ENCODE results near the gene GLRA2.
"Not testable (repeated sequence)": the region's sequence is repeated elsewhere in the genome, so short reads cannot be mapped to it uniquely, and the experiment has no call there.

GLRA2 gene

DNA sequence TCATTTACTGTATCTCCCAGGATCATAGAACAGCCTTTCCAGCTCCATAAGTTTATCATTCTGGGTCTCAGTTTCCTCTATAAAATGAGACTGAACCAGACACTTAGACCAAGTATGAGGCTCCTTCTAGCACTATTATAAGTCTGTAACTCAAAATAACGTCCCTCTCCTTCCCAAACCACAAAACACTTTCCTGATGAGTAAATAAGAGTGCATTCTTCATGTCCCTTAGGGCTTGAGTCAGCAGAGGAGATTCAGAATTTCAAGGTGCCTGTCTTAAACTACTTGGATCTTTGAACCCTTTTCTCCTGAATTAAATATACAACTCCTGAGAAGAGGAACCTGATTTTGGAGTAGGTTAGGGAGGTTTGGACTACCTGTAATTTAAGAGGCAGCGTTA, 62.6 kb downstream of the GLRA2 start:
- peak; percentile 74 for DNase-seq

DNA sequence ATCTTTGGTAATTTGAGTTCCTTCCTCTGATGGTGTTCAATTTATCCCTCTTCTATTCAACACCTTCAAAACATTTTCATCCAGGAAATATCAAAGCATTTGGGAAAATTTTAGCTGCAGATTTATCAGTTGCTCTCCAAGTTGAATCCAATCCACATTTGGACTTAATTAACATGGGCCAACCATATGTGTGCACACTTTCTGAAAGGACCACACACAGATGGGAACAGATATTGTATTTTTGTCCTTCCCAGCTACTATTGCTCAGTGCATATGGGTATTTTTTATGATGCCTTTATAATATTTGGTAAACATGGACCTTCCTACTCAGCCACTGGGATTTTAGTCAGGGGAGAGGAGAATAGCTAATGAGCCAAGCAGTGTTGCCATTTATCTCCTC, 65.2 kb downstream of the GLRA2 start:
- DNase-seq, result peak; percentile 14

DNA sequence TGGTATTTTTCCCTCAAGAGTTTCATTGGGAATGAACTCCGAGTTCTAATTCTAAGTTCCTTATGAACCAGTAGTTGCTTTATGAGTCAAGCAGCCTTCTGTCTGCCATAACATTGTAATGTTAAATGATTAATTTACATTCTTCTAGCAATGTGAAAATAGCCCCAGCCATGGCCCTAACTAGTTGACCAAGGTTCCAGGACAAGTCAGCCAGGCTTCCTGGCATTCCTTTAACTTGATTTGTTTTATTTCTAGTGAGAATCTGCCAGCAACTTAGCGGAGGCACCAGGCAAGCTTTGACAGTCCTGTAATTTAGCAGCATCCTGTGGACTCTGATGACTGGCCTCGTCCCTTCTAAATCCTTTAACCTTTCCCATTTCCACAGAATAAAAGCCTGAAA, 69.0 kb downstream of the GLRA2 start:
- peak; percentile 8 for DNase-seq

DNA sequence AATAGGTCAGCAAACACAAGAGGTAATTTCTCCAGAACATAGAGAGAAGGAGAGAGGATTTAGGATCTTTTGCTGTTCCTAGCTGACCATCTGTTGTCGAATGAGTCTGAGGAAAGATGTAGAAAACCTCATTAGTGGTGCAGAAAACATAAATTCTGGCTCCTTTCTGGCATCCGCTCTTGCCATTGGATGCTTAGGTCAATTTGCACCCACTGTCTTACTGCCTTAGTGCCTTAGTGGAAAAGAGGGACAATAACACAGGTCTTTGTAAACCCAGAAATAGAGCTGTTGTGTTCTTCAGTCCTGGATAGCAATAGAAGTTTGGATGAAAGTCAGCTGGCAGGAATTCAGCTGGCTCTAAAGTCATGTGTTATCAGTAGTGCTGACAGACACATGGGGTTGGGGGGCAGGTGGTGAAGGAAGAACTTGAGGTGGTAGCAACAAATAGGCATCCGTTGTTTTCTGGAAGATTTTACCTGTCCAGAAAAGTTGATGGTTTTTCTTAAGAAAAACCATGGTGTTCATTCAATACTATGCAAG, 78.2 kb downstream of the GLRA2 start:
- no peak for DNase-seq

DNA sequence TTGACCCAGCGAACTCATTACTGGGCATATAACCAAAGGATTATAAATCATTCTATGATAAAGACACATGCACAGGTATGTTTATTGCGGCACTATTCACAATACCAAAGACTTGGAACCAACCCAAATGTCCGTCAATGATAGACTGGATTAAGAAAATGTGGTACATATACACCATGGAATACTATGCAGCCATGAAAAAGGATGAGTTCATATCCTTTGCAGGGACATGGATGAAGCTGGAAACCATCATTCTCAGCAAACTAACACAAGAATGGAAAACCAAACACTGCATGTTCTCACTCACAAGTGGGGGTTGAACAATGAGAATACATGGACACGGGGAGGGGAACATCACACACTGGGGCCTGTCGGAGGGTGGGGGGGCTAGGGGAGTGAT, 83.1 kb downstream of the GLRA2 start:
- DNase-seq, result not testable (repeated sequence)

DNA sequence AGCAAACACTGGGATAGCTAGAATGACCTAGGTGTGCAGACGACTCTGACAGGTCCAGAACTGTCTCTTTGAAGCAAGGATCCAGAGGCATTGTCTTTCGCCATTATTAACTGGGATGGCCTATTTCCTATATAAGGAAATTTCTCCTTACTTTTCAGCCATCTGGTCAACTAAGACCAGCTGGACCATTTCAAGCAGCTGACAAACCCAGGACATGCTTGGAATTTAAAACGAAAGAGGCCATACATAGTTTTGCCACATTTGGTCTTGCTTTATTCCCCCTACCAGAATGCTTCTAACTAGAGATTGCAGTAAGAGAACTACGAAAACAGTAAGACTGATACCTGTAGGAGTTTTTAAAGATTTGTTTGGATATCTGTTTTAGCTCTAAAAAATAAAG, 87.0 kb downstream of the GLRA2 start:
- DNase-seq, result peak; percentile 60

DNA sequence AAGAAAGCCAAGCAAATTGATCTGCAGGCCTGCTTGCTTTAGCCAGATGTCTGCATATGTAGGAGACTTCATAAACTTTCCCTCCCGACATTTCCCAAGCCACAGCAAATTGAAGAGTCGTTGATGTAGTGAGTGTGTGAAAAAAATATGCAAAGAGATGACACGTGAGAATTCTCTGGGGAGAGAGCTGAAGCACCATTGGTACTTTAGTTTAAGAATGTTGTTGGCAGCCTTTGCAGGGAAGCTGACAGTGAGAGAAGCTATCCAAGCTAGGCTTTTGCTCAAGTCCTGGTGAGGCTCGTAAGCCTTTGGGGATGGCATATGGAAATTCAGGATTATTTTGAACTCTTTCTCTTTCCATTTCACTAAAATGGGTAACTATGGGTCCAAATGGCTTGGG, 87.5 kb downstream of the GLRA2 start:
- peak; percentile 91 for DNase-seq

DNA sequence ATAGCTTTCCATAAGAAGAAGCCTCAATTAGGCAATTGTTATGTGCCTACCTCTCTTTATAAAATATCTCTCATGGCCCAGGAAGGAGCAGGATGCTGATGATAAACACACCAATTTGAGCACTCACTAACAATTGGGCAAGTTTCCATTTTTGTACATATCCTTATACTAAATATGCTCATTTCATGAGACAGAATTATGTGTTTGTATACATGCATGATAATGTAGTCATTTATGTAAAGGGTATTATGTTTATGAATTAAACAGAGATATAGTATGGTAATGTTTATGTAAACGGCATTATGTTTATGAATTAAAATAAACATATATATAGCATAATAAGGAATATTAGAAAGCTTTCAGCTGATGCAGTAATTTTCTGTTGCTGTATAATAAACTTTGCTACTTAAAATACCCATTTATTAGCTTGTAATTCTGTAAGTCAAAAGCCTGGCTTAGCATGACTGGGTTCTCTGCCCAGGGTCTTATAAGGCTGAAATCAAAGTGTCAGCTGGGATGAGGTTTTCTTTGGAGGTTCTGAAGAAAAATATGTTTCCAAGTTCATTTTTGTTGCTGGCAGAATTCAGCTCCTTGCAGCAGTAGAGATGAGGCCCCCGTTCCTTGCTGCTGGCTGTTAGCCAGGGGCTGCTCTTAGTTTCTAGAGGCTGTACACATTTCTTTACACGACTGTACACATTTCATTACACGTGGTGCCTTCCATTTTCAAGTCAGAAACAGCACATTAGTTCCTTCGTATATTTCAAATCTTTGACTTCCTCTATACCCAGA, 89.0 kb downstream of the GLRA2 start:
- DNase-seq, result no peak

DNA sequence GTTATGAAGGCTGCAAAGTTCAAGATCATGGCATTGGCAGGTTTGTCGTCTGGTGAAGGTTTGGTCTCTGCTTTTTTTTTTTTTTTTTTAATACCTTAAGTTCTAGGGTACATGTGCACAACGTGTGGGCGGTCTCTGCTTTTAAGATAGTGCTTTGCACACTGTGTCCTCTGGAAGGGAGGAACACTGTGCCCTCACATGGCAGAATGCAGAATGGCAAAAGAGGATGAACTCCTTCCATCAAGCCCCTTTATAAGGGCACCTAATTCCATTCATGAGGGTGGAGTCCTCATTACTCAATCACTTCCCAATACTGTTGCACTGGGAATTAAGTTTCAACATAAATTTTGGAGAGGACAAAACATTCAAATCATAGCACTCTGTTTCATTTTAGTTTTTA, 101.4 kb downstream of the GLRA2 start:
- DNase-seq, result peak; percentile 21

DNA sequence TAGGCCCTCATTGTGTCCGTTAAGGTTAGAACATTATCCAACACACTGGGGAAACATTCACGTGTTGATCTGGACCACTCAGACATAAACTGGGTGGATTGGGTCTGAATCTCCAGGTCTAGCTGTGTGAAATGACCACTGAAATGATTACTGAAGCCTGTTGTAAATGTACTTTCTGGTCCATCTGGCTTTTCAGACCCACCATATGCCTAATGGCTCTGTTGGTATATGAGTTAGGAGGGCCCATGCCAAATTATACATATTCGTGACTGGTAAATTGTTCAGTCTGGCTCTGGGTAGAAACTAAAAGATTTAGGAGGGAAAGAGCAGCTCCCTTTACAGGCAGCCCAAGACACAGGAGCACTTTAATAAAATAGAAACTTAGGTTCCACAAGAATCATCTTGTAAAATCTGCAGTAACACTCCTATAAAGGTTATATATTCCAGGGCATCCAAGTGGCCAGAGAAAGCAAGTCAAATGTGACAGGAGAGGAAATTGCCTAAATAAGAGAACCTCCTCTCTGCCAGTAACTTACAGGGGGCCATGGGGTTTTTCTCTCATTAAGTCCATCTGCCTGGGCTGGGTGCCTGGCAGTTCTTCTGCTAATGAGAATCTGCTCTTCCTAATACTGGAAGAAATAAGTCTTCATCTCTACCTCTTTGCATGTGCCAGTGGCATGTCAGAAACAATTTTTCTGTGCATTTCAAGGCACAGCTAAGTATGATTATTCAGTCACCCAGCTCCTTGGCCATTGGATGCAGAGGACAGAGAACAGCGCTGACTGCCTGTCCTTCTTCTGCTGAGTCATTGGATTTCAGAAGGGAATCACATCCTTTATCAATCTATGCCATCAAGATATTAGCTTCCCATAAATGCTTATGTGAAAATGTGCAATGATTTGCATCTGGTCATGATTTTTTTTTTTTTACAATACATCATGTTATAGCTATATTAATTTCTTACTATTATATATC, 112.6 kb downstream of the GLRA2 start:
- no peak for DNase-seq

DNA sequence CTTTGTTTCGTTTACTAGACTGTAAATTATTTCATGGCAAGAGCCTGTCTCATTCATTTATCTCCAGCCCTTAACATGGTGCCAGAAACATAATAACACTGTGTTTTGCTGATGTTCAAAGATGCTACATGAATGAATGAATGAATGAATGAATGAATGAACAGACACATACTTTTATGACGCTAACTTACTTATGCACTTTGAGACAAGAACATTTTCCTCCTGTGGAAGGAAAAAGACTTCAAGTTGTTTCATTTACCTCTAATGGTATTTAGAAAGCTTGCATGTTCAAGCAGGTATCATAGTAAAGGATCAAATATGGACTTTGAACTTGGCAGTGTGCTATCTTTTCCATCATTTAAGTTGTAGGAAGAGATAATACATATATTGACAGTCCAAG, 131.6 kb downstream of the GLRA2 start:
- no peak for DNase-seq

DNA sequence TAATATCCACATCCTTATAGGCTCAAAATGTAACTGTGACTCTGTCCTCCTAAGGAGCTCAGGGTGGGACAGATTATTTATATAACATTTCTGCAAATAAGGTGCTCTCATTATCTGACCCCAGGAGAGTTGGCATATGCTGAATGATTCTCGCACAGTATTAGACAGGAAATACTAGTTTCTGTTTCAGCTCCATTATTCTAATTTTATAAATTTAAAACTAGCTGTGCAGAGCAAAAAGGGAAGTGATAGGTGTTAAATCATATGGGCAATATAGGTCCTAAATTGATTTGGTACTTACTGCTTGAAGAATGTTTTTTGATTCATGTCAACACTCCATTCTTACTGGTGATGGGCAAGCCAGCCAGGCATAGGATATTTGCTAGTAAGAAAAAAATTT, 141.5 kb downstream of the GLRA2 start:
- DNase-seq, result no peak

DNA sequence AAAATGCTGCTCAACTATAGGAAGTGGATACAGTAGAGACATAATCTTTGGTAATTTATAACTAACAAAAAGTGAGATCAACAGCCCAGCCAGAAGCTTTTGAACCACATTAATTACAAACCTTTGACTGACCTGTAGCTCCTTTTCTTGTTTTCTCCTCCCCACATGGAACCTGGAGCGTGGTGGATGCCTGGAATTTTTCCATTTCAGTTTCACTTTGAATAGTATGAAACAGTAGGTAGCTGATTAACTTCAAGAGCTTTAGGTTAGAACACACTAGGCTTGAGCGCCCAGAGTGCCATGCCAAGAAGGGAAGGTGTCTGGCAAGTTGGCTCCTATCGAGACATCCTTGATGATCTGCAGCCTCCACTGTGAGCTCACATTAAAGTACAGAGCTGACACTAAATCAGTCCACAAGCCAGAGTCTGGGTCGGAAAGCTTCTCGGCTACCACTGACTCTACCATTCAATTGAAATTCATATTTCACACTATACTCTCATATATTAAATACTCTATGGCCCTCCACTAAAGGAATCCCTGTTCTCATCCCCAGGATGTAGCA, 143.4 kb downstream of the GLRA2 start:
- DNase-seq, result no peak

DNA sequence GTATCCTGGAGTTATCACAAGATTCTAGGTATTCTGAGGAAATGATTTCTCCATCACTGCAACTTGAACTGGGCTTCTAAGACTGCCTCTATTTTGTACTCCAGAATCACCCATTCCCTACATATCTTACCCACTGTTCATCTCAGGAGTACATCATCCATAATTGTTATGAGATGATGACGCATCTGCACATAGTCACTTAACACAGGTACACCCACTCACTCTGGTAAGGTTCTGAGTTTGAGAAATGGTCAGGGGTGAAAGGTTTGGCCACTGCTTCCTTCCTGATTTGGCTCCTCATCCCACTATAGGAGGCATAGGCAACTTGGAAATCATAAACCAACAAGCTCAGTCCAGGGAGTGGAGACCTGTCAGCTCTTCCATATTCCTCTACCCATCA, 143.9 kb downstream of the GLRA2 start:
- no peak for DNase-seq

DNA sequence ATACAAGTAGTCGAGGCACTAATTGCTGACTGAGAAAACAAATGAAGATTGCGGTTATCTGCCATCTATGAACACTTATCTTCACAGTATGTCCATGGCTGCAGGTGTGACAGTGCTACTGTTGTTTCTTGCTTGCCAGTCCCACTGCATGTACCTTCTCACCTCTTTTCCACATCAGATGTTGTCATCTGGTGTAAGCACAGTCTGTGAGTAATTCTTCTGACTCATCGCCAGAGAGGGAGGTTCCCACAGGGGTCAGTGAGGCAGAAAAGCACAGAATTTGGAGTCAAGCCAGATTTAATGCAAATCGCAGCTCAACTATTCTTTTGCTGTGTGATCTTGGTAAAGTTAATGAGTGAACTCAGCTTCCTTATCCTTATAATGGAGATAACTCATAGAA, 144.4 kb downstream of the GLRA2 start:
- DNase-seq, result peak; percentile 84

DNA sequence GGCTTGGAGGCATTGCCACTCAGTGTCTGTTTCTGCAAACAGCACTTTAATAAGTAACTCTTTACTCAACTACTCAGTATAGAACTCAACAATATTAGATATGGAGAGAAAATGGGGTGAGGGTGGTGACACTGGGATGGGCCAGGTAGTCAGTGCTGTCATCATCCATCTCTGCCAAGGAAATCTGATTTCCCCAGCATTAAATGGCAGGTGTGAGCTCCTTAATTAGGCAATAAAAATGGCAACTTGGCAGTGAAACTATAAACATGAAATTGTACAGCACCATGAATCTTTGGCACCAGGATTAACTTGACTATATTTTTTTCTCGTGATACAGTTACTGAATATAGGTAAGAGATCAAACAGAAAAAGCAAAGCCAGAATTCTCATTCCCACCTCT, 146.2 kb downstream of the GLRA2 start:
- DNase-seq, result no peak

DNA sequence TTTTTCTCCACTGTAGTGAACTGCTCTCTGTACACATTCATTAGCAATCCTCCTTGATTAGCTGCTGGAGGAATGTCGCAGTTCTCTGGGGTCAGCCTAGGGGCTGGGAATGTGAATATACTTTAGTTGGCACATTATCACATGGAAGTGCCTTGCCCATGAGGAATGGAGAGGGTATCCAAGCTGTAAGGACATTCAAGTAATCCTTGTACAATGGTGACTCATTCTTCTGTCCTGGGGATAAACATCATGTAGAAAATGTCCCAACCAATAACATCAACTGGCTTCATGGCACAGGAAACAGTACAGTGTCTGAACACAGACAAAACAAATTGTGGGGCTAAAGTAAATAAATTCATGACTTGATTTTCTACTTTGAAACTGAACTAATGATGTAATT, 147.1 kb downstream of the GLRA2 start:
- peak; percentile 2 for DNase-seq

DNA sequence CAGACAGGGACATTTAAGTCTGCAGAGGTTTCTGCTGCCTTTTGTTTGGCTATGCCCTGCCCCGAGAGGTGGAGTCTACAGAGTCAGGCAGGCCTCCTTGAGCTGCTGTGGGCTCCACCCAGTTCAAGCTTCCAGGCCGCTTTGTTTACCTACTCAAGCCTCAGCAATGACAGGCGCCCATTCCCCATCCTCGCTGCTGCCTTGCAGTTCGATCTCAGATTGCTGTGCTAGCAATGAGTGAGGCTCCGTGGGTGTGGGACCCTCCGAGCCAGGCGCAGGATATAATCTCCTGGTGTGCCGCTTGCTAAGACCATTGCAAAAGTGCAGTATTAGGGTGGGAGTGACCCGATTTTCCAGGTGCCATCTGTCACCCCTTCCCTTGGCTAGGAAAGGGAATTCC, 159.0 kb downstream of the GLRA2 start:
- DNase-seq, result not testable (repeated sequence)

DNA sequence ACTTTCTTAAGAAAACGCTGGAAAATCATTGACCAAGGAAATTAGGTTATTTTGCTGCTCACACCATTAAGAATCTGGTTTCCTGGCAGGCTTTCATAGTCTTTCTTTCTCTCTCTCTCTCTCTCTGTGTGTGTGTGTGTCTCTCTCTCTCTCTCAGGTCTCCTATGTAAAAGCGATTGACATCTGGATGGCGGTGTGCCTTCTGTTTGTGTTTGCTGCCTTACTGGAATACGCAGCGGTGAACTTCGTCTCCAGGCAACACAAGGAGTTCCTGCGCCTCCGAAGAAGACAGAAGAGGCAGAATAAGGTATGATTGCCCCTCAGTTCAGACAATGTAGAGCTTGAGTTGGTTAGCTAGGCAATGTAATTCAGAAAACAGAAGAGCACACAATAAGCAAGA, 161.2 kb downstream of the GLRA2 start:
- no peak for DNase-seq

DNA sequence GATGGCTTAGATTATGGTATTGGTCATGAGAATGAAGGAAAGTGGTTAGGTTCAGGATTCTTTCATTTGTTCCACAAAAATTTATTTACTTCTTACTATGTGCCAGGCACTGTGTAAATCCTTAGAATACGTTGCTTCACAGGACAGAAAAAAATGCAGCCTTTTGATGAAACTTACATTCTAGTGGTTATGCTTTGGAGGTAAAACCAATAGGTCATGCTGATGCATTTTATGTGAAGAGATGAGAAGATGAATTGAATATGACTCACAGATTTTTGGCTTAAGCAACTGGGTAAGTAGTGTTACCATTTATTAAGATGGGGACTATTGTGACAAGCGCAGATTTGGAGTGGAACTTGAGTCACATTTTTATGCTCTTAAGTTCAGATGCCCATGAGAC, 165.3 kb downstream of the GLRA2 start:
- peak; percentile 49 for DNase-seq

DNA sequence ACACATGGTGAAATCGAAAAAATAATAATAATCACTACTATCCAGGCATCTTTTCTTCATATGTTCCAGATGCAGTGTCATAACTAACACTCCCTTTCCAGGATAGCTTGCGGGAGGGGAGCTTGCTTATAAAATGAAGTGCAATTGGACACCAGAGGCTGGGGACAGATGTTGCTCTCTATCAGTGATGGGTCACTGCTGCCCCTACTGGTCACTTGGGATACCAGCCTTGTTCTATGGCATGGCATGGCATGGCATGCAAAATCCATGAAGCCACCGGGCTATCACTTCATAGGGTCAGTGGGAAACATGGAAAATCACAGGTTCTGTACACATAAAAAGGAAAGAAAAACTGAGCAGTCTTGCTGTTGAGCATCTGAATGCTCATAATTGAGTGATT, 168.1 kb downstream of the GLRA2 start:
- peak; percentile 9 for DNase-seq

DNA sequence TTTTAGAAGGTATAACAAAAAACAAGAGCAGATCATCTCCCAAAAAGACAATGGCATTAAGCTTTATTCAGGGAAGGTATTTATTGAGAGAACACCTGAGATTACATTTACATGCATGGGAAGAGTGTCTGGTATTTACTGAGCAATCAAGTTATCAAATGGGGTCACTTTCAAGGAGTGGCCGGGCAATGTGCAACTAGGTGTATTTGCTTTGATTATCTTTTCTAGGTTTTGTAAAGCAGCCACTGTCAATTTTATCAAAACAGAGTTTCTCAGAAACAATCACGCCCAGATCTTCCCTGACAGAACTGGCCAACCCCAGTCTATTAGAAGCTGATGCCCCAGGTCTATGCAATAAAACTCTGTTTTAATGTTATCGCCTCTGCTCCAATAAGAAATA, 169.5 kb downstream of the GLRA2 start:
- DNase-seq, result no peak

DNA sequence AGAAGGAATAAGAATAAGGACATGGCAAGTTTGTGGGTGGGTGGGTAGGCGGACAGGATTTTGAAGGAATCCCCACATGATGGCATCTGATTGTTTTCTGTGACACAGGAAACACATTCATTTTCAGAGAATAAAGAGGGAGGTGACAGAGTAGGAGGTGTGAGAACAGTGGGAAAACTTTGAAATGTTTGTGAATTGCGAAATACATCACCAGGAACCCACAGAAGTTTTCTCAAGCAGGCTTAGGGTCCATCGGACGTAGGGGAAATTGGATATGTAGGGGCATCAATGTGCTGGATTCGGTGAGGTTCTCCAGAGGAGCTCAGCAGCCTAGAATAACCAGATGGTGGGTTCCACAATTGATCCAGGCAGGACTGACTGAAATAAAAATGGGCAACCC, 171.6 kb downstream of the GLRA2 start:
- no peak for DNase-seq

Data from fibroblast of skin of scalp (primary cell).